Pulmonary artery endothelial cell (primary cell): ENCODE data around the gene ILKAP. TPM values are rescaled to one million over a fixed set of nuclear protein-coding genes. Genes with fewer than 3 reads are reported as not detected.
"Not testable (repeated sequence)": the region's sequence is repeated elsewhere in the genome, so short reads cannot be mapped to it uniquely, and the experiment has no call there.

Experiments used
- DNase-seq: peaks from one replicate; pipeline ENCODE4 v3.0.0-alpha.2; 2011; ENCODE audit warnings: low read depth, low spot score
- total RNA-seq: library from RNA; depleted of rRNA; stranded (reverse); fragments of >200 nt; gene quantifications from 2 replicates; pipeline ENCODE4 v1.2.3, GENCODE V29; 2014

The ILKAP gene
- total RNA-seq, 1 donor from 2014 or later, result 19.1 TPM

DNA sequence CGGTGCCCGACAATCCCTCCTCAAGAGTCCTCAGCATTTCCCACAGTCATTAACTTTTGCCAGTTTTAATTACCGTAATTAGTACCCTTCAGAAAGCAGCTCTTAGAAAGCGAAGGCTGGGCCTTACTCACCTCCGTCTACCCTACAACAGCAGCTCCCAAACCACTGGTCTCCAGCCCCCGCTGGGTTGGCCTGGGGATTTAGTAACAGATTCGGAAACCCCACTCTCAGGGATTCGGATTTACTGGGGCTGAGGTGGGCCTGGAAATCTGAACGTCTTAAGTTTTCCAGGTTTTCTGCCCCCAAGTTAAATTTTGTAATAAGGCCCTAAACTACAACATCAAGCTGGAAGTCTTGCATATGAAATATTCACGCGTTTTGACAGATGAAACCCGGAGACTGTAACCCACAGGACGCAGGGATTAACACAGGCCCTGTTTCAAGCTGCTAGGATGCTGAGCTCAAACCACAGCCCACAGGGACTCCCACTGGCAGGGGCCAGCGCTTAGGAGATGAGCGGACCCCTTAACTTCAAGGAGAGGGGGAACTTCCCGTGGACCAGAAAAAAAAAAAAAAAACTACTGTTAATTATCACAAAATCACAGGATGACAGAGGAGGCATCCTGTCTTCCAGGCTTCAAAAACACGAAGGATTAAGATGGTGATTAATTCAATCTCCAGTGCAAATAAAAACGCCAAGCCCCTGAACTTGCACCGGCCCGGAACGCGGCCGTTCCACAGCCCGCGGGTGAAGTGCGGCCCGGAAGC, 985 bp downstream of the ILKAP start:
- DNase-seq, result no peak

GRCh38 chr2:238190445-238190844, 13.1 kb downstream of the ILKAP start:
- no peak for DNase-seq

GRCh38 chr2:238187618-238188548, 15.6 kb downstream of the ILKAP start:
- no peak for DNase-seq

DNA sequence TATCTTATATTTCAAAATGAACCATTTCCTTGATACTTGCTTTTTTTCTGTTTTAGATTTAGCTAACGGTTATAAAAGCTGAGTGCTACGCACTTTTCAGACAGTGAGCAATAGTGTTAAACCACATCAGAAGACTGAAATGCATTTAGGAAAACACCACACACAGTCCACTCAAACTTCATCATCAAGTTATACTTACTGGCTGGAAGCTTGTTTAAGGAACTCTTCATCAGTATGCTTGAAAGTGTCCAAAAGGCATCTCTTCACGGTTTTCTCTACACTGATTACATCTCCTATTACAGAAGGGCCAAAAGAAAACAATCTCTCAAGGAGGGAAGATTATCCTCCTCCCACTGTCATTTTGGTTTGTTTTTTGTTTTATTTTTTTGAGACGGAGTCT, 19.7 kb downstream of the ILKAP start:
- no peak for DNase-seq

- DNase-seq, result no peak
Observed at GRCh38 chr2:238182362-238182761, 21.1 kb downstream of the ILKAP start.

DNA sequence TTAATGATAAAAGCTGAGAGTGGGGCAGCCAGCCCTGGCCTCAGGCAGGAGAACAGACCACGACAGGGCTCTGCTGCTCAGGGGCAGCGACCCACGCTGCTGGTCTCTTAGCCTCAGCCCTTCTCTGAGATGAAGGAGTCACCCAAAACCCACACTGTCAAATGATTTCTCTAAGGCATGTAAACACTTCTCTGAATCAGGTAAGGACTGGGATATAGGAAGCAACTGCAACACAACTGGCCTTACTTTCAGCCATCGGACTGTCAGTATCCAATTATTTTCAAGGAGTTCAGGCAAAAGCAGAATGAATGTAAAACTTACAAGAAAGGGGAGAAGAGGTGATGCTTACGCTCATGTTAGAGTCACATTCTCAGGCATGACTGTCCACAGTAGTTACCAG, 22.9 kb downstream of the ILKAP start:
- no peak for DNase-seq

- no peak for DNase-seq
Observed at GRCh38 chr2:238176613-238177012, 26.9 kb downstream of the ILKAP start.

DNA sequence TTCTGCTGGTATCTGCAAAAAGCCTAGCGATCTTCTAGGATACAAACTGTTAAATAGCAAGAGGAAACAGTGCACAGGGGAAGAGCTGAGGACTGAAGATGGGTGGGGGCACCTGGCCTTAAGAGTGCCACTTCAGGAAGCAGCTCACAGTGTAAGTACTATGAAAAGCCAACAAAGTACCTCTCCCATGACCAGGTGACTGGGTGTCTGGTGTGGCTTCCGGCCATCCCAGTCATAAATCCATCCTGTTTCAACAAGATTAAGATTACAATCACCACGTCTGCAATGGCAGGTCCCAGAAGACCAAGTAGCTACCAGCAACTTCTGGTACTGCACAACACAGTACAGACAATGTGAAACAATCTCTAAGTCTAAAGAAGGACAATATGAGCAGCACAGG, 28.8 kb downstream of the ILKAP start:
- no peak for DNase-seq

DNA sequence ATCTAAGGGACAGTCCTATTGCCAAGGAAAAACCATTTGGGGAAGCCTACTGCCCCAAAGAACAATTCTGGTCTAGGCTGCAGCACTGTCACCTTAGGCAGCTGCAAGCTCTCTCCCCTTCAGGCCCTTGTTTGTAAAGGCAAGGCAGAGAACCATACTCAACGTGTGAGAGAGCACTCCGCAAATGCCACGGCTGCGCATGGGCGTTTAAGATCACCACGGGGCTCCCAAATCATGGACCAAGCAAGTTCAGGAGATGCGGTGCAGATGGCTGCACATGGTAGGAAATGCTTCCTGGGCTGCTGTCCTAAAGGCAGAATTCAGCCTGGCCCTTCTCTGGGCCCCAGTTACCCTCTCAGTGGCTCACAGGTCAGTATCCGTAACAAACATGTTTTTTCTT, 29.2 kb downstream of the ILKAP start:
- DNase-seq, result no peak

DNA sequence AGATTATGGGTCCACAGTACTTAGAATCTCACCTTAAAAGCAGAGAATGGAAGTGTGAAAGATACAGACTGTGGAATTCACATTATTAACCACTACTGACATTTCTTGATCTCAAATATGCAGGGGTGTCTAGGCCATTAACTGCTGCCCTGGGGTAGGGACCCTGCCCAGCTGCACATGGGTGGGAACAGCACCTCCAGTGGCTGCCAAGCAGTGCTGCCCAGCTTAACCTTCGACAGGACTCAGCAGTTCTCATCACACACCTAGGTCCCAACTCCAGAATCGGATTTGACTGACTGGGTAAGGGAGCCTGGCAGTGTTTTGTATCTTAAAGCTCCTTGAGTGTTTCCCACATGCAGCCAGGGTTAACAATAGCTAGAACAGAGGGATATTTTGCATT, 29.8 kb downstream of the ILKAP start:
- no peak for DNase-seq

DNA sequence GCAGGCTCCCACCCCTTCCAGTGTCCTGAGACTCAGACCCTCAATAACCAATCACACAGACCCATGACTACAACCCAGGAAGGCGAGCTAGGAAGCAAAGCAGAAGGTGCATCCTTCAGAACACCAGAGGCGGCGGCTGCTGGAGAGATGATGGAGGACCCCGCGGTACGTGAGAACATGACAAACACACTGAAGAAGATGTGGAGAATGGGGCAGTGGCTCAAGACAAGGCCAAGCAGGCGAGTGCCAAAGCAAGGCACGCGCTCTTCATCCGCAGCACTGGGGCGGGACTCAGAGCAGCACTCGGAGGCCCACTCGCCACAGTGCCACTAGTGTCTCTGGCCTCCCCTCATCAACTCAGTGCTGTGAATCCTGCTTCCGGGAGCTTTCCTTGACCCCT, 31.1 kb downstream of the ILKAP start:
- DNase-seq, result no peak

GRCh38 chr2:238171575-238172187, 31.8 kb downstream of the ILKAP start:
- no peak for DNase-seq

GRCh38 chr2:238171072-238171431, 32.4 kb downstream of the ILKAP start:
- not testable (repeated sequence) for DNase-seq

- no peak for DNase-seq
Observed at GRCh38 chr2:238170386-238171071, 33.0 kb downstream of the ILKAP start.

DNA sequence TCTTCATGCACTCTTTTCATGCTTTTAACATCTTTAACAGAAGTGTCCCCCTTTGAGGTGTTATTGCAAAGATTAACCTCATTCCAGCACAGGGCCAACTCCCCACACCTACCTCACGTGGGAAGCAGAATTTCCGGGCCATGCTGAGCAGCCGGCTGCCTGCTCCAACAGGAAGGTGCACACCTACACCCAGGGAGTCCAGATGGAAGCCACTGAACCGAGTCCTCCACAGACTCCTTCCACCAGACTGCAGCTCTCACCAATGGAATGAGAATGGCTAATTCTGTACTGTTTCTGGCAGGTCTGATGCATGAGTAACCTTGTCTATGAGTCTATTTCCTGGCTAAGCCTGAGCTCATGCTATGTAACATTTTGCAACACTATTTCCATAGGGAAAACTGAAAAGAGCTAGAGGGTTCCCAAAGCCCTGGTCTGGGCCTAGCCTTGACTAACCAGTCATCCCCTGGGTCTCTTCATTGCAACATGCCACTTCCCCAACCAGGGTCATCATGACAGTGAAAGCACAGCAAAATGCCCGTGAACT, 33.7 kb downstream of the ILKAP start:
- peak; percentile 65 for DNase-seq

- peak; percentile 30 for DNase-seq
Observed at GRCh38 chr2:238169048-238169707, 34.3 kb downstream of the ILKAP start.

DNA sequence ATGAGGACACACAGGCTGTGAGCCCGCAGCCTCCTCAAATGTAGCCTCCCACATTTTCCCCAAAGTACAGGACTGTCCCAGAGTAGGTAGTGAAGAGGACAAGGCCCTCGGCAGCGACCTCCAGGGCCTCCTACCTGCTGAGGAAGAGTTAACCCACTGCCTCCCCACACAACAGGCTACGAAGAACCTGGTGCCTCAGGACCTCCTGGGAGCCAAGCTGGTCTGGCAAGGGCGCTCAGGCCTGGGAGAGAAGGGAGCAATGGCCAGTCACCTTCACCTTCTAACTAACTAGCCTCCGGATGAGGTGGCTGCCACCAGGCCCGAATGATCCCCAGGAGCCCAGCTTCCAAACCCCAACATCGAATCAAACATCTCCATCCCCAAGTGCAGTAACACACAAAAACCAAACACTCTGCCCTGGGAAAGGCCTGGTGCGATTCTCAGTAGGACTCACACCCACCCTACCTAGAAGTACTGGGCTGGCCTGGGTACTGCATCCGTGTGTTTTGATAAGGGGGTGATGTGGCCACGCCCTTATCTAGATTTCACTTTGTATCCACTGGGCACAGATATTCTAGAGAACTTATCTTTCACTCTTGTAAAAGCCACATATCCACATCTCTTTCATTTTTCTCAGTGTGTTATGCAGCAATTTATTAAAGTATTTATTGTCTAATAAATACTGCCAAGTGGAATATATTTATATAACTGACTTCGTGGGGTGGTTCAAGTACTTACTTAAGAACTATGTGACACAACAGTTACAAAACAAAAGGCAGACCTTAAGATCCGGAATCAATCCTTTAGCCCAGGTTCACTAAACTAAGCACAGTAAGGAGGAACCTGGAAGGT, 35.1 kb downstream of the ILKAP start:
- no peak for DNase-seq

- DNase-seq, result no peak
Observed at GRCh38 chr2:238167761-238168160, 35.7 kb downstream of the ILKAP start.

DNA sequence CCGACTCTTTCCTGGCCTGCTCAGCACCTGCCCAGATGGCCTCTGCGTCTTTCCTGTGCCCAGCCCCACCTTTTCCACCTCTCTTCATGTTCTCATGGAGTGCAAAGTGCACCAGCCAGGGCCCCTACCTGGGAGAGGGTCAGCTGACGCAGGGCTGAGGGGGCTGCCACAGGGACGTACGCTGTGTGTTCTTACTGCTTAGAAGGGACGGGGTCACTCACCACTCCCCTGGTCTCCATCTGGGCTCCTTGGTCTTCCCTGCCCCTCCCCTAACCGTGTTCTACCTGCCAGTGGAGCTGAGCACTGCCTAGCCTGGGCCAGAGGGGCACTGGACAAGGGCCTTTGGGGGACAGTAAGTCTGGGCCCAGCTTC, 36.2 kb downstream of the ILKAP start:
- no peak for DNase-seq
